ENCODE data around the gene HDGFL3. TPM values are rescaled to one million over a fixed set of nuclear protein-coding genes. Genes with fewer than 3 reads are reported as not detected.

The HDGFL3 gene
- total RNA-seq, 1 donor from 2014 or later = 26.5 TPM

DNA sequence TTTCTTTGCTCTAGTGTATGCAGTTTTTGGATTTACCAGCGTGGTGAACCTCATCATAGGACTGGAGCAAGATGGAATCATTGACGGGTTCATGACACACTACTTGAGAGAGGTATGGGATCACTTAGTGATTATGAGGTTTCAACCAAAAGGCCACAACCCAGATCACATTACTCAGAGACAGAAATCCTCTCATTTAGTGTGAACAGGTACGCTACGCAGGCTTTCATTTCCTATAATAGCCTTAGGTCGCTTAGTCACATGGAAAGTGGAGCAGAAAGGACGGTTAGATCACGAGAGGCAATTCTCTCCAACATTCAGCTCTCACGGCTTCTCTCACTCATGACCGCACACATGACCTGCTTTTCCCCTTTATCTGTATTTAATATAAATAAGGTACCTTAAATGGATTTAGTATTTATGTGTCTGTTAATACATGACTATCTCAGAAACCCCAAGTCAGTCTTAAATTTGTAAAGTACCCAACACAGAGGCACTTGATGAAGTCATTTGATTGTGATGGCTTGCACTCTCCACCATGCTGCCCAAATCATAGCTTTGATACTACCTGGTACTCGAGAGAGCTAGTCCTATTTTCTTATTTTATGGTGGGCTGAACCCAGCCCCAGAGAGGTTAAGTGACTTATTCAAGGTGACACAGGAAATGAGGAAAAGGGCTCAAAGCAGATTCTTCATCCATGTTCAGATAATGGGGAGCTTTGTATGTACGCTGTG lies 91.6 kb downstream of the HDGFL3 start:
- DNase-seq (no peak), ATAC-seq (no peak)
- Histone ChIP-seq H3K36me3 (peaks cover 41% of the 10 kb centered on the region), H3K27ac (no peak overlapping the region), H3K27me3 (ENCODE audit: low read depth) (no peaks in the 10 kb centered on the region), H3K4me3 (no peak overlapping the region), H3K9me3 (no peaks in the 10 kb centered on the region), H3K4me1 (peaks cover 19% of the 10 kb centered on the region)
- TF ChIP-seq, protein P1, sequence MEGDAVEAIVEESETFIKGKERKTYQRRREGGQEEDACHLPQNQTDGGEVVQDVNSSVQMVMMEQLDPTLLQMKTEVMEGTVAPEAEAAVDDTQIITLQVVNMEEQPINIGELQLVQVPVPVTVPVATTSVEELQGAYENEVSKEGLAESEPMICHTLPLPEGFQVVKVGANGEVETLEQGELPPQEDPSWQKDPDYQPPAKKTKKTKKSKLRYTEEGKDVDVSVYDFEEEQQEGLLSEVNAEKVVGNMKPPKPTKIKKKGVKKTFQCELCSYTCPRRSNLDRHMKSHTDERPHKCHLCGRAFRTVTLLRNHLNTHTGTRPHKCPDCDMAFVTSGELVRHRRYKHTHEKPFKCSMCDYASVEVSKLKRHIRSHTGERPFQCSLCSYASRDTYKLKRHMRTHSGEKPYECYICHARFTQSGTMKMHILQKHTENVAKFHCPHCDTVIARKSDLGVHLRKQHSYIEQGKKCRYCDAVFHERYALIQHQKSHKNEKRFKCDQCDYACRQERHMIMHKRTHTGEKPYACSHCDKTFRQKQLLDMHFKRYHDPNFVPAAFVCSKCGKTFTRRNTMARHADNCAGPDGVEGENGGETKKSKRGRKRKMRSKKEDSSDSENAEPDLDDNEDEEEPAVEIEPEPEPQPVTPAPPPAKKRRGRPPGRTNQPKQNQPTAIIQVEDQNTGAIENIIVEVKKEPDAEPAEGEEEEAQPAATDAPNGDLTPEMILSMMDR (IDR thresholded peaks at IDR 0.05) = no peak
- intact Hi-C loops (cut with DNase I) = no loop called here

DNA sequence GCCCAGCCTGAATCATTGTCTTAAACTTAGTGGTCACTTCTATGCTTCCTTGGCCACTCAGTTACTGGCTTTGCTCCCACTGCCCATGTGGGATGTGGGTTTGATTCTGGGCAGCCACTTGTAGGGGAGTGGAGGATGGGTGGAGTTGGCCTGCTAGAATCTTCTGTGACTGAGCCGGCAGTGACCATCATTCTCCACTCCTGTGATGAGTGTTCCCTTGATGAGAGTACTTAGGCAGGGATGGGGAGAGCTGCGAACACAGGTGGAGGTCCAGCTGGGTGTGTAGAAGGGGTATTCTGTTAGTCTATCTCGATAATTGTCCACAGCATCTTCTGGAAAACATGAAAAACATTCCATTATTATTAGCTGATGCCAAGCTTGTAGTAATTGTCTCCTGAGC lies 92.2 kb downstream of the HDGFL3 start:
- H3K4me1 ChIP-seq = peaks cover 24% of the 10 kb centered on the region
- ATAC-seq (no peak), DNase-seq (no peak)
- TF ChIP-seq, protein P1 (IDR thresholded peaks at IDR 0.05) = no peak
- no peak overlapping the region for H3K27ac ChIP-seq
- intact Hi-C loops (cut with DNase I) = no loop called here
- peaks cover 39% of the 10 kb centered on the region for H3K36me3 ChIP-seq
- no peaks in the 10 kb centered on the region for H3K27me3 ChIP-seq (ENCODE audit: low read depth)
- no peaks in the 10 kb centered on the region for H3K9me3 ChIP-seq
- H3K4me3 ChIP-seq = no peak overlapping the region

DNA sequence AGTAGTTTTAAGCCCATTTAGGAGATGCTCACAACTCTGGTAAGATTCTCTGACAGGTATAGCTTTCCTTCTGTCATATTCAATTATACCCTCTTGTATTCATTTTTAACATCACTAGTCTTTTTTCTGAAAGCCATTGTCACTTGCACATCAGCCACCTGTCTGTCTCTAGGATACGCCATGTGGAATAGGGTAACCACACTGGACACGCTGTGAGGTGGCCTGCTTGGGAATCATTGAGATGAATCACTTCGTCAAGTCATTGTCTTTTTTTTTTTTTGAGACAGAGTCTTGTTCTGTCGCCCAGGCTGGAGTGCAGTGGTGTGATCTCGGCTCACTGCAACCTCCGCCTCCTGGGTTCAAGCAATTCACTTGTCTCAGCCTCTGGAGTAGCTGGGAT lies 92.8 kb downstream of the HDGFL3 start:
- H3K4me1 ChIP-seq = peaks cover 29% of the 10 kb centered on the region
- H3K27ac ChIP-seq = no peak overlapping the region
- intact Hi-C loops (cut with DNase I) = no loop called here
- H3K27me3 ChIP-seq (ENCODE audit: low read depth) = no peaks in the 10 kb centered on the region
- H3K9me3 ChIP-seq = no peaks in the 10 kb centered on the region
- TF ChIP-seq, protein P1 (IDR thresholded peaks at IDR 0.05) = no peak
- ATAC-seq (no peak), DNase-seq (no peak)
- peaks cover 33% of the 10 kb centered on the region for H3K36me3 ChIP-seq
- H3K4me3 ChIP-seq = no peak overlapping the region

DNA sequence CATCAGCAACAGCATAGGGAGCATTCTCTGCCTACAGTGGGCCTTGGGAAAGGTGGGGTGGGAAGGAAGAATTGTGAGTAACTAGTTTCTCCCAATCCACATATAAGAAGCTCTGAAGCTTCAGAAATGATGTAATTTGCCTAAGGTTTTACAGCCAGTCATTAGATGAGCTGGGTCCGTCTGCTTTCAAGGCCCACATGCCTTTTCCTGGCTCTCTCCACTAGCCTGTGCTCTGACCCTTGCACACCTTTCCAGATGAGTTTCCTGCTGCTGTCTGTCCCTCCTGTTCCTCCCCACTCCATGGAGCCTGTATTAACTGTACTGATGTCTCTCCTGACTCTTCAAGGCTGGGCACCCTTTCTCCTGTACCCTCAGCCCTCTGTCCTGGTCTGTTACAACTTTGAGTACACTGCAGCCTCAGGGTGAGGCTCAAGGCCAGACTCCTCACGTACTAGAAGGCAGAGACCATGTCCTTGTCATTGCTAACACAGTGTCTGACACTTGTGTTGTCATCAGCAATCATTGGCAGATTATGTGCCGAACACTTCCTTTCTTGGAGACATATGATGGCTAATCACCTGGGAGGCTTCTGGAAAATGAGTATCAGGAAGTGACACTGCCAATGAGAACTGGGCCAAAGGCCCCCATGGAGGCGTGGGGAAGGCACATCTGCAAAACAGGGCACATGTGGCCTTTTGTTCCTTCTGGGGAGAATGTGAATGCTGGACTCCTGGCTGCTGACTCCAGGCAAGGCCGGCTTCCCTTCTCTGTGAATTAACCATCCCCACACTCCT lies 93.5 kb downstream of the HDGFL3 start:
- peak; percentile 34 to 37 for ATAC-seq
- no peak for DNase-seq
- Histone ChIP-seq H3K9me3 (no peaks in the 10 kb centered on the region), H3K4me3 (no peak overlapping the region), H3K27me3 (ENCODE audit: low read depth) (no peaks in the 10 kb centered on the region), H3K27ac (peak overlapping the region; percentile 56), H3K36me3 (peaks cover 25% of the 10 kb centered on the region), H3K4me1 (peaks cover 37% of the 10 kb centered on the region)
- intact Hi-C loops (cut with DNase I) = no loop called here
- TF ChIP-seq, protein P1 (IDR thresholded peaks at IDR 0.05) = no peak

DNA sequence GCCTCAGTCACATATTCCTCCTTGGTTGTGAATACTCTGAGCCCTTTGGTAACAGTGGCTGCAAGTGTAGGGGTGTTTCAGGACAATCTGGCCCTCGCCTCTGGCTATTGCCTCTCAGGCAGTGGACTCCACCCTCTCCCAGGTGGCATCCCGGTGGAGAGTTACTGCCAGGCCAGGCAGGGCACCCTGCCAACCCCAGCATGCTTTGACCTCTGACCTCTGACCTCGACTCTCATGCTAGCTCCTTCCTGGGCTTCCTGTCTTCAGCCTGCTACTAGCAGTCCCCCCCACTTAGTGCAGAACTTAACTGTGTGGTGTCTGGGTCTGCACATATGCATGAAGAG lies 94.7 kb downstream of the HDGFL3 start:
- intact Hi-C loops (cut with DNase I) = no loop called here
- Histone ChIP-seq H3K36me3 (peaks cover 19% of the 10 kb centered on the region), H3K9me3 (no peaks in the 10 kb centered on the region), H3K27me3 (ENCODE audit: low read depth) (peaks cover 3% of the 10 kb centered on the region), H3K4me1 (peaks cover 49% of the 10 kb centered on the region), H3K27ac (peak overlapping the region; percentile 56), H3K4me3 (no peak overlapping the region)
- no peak for DNase-seq
- TF ChIP-seq, protein P1 (IDR thresholded peaks at IDR 0.05) = no peak
- no peak for ATAC-seq
